Fibroblast of skin of left biceps (primary cell): ENCODE data around the gene CLEC4C.
A peak's percentile ranks its signal among the peaks of the same experiment; 100 is the strongest.
"Not testable (repeated sequence)": the region's sequence is repeated elsewhere in the genome, so short reads cannot be mapped to it uniquely, and the experiment has no call there.

Experiments used
- DNase-seq, 2 experiments: peaks; one replicate each; pipeline ENCODE4 v3.0.0-alpha.2; 2013; ENCODE audit warnings: low read depth in 2 of 2

CLEC4C gene, protein sequence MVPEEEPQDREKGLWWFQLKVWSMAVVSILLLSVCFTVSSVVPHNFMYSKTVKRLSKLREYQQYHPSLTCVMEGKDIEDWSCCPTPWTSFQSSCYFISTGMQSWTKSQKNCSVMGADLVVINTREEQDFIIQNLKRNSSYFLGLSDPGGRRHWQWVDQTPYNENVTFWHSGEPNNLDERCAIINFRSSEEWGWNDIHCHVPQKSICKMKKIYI

GRCh38 chr12:7747246-7747645 lies at the start of gene CLEC4C:
Gene CLEC4C, minus strand, starts transcription at chr12:7747375. Its CDS starts 27 bp downstream, at chr12:7747348.
- DNase-seq, result no peak

- no peak for DNase-seq
Measured at GRCh38 chr12:7793211-7793610, 46.0 kb upstream of the CLEC4C start.

DNA sequence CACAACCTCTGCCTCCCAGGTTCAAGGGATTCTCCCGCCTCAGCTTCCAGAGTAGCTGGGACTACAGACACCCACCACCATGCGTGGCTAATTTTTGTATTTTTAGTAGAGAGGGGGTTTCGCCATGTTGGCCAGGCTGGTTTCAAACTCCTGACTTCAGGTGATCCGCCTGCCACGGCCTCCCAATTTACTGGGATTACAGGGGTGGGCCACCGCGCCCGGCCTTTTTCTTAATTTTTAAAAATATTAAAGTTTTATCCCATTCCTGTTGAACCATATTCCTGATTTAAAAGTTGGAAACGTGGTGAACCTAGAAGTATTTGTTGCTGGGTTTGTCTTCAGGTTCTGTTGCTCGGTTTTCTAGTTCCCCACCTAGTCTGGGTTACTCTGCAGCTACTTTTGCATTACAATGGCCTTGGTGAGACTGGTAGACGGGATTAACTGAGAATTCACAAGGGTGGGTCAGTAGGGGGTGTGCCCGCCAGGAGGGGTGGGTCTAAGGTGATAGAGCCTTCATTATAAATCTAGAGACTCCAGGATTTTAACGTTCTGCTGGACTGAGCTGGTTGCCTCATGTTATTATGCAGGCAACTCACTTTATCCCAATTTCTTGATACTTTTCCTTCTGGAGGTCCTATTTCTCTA lies 41.8 kb upstream of the CLEC4C start, which contains the start of gene NANOG:
NANOG (plus strand) TSS at position 519 of the 645 bp plus-strand sequence. CDS start 213 bp downstream, outside the sequence.
- DNase-seq, result not testable (repeated sequence)

GRCh38 chr12:7788294-7788660 lies 41.1 kb upstream of the CLEC4C start:
- DNase-seq, result no peak

DNA sequence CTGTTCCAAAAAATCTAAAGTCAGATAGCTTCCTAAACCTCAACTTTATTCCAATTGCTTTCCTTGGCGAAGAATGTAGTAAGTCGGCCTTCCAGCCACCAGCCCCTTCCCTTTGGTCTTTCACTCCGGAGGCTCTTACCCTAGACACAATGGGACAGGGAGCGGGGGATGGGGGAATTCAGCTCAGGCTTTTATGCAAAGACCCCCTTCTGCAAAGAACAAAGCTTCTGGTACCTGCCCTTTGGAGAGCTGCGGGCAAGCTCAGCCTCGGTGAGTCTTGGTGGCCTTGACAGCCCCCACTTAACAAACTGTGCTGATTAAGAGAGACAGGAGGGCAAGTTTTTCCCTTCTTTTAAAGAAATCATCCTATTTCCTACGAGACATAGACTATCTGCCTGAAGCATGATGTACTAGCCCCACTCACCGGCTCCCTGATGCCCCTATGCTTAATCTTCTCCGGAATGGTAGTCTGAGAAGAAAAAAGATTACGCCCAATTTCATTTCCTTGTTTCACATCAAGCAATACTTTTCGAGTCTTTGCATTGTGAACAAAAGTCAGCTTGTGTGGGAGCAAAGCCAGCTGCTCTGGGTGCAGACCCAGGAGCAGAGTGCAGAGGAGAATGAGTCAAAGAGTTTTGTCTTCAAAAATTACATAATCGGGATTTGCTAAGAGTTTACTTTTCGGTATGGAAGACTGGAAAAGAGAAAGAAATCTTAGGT lies 40.6 kb upstream of the CLEC4C start:
- no peak for DNase-seq

- DNase-seq, result no peak
Measured at GRCh38 chr12:7784701-7785100, 37.5 kb upstream of the CLEC4C start.

GRCh38 chr12:7783433-7783832 lies 36.3 kb upstream of the CLEC4C start:
- not testable (repeated sequence) for DNase-seq

GRCh38 chr12:7782055-7782454 lies 34.9 kb upstream of the CLEC4C start:
- DNase-seq, result no peak

DNA sequence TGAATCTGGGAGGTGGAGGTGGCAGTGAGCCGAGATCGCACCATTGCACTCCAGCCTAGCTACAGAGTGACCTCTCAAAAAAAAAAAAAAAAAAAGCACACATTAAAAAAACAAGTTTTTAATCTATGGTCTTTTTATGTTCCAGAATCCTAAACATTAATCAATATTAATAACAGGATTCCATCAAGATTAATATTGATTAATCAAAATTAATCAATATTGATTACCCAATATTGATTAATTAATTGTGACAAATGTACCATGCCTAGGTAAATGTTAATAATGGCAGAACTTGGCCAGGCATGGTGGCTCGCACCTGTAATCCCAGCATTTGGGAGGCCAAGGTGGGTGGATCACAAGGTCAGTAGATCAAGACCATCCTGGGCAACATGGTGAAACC lies 34.1 kb upstream of the CLEC4C start:
- DNase-seq, result no peak

DNA sequence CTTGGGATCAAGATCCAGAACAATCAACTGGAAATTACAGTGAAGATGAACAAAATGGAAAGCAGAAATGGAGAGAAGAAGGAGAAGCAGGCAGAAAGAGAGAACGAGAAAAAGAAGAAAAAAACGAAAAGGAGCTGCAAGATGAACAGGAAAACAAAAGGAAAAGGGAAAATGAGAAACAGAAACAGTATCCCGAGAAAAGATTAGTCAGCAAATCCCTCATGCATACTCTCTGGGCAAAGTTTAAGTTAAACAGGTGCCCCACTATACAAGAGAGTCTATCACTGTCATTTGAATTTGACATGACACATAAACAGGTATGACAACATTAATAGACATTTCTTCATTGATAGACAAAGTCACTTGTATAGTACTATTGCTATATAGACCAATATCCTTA lies 22.8 kb upstream of the CLEC4C start:
- DNase-seq, result no peak

DNA sequence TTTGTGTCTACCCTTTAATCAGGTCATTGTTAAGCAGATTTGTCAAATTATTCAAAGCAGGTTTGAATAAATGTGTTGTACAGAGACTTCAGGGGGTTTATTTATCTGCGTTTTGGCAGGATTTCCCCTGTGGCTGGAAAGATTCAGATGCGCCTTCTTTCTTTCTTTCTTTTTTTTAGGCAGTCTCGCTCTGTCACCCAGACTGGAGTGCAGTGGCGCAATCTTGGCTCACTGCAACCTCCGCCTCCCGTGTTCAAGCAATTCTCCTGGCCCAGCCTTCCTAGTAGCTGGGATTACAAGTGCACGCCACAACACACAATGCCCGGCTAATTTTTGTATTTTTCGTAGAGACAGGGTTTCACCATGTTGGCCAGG lies 11.6 kb upstream of the CLEC4C start:
- no peak for DNase-seq

DNA sequence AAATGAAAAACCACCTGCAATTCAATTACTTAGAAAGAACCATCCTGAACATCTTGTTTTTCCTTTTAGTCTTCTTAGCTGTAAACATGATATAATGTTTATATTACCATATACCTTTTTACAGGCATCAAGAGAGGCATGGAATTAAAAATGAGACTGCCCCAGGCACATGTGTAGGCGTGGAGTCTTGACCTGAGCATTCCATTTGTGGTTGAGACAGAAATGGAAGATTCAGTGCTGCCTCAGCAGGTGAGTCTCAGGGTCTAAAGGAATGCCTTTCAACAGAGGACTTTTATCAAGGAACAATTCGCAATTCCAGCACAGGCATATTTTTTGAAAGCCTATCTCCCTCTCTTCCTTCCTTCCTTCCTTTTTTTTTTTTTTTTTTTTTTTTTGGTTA lies 9.8 kb upstream of the CLEC4C start:
- DNase-seq, result no peak

DNA sequence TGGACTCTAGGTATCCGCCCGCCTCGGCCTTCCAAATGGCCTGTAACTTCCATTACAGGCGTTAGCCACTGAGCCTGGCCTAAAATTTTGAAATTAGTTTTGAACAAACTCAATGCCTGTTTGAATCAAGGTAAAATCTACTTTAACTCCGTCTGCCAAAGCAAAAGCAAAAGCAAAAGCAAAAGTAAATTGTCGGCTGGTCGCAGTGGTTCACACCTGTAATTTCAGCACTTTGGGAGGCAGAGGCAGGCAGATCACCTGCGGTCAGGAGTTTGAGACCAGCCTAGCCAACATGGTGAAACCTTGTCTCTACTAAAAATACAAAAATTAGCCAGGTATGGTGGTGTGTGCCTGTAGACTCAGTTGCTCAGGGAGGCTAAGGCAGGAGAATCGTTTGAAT lies 8.5 kb upstream of the CLEC4C start:
- DNase-seq, result not testable (repeated sequence)

GRCh38 chr12:7751941-7752922 lies 5.1 kb upstream of the CLEC4C start:
- not testable (repeated sequence) for DNase-seq

DNA sequence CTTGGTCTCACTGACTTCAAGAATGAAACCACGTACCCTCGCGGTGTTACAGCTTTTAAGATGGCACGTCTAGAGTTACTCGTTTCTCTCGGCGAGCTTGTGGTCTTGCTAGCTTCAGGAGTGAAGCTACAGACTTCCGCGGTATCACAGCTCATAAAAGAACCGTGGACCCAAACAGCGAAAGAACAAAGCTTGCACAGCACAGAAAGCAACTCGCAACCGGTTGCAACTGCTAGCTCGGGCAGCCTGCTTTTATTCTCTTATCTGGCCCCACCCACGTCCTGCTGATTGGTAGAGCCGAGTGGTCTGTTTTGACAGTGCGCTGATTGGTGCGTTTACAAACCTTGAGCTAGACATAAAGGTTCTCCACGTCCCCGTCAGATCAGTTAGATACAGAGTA lies 4.2 kb upstream of the CLEC4C start:
- no peak for DNase-seq

DNA sequence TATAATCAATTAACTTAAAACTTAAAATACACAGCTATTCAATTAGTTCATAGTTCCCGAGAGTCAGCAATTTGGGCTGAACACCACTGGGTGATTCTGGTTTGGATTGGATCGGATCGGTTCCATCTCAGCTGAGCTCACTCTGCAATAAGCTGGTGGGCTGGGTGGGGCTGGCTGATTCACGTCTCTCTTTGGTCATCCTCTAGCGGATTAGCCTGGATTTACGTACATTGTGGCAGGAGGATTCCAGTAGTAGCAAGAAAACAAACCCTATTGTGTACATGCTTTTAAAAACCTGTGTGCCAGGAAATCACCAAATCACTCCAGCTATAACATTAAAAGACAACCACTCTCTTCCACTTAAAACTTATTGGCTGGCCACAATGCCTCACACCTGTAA lies 3.2 kb upstream of the CLEC4C start:
- DNase-seq, result no peak

- no peak for DNase-seq
Measured at GRCh38 chr12:7749442-7749841, 2.3 kb upstream of the CLEC4C start.

DNA sequence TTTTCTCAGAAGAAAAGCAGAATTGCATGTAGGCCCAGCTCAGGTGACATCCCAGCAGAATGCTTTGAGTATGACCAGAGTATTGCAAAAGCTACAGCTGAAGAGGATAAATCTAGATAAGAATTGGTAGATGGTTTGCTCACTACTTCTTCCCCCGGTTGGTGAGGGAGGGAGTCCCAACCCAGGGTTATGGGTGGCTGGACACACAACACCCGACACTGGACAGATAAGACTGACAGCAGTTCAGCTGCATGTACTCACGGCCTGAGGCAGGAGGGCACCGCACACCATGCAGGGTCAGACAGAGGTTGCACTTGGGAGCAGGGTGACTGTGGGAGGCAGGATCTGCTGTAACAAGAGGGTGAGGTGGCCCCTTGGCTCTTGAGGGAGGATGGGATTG lies 1.7 kb upstream of the CLEC4C start:
- no peak for DNase-seq

- no peak for DNase-seq
Measured at GRCh38 chr12:7732993-7733392, 14.2 kb downstream of the CLEC4C start.

GRCh38 chr12:7731486-7731885 lies 15.7 kb downstream of the CLEC4C start:
- DNase-seq, result no peak

DNA sequence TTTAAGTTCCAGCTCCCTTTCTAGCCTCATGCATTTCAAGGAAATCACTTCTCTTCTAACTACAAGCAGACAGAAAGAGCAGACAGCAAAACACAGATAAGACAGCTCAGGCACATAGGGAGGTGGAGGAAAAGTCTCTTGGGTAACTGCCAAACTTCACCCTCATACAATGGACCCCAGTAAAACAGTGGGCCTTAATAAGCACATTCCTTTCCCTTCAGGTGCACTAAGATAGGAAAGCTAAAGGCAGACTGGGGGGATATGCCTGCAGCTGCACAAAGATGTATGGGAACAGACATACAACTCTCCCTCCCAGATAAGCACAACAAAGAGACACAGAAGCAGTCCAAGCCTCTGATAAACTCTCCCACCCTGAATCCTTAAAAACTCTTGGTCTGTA lies 16.2 kb downstream of the CLEC4C start:
- not testable (repeated sequence) for DNase-seq

GRCh38 chr12:7729746-7730145 lies 17.4 kb downstream of the CLEC4C start:
- peak; percentile 35 to 39 for DNase-seq
